Pancreas (tissue), 10 donors: Measurements from ENCODE around the gene SKAP1. TPM values are rescaled to one million over a fixed set of nuclear protein-coding genes. Genes with fewer than 3 reads are reported as not detected.

Source experiments
- ATAC-seq, 4 donors: fragments of 200-7000 bp; cut with Tn5 transposase; one replicate each; pipeline versions ENCODE4 v1.8.0 to v1.9.1; 2020; ENCODE audit warnings: mild to moderate bottlenecking in 4 of 4, moderate library complexity in 4 of 4
- DNase-seq, 6 donors: peaks; one replicate each; pipeline ENCODE4 v3.0.0-alpha.2; 2020
- FAIRE-seq: peaks from 2 replicates; lab custom pipeline; 2012; peaks lifted over from hg19 to GRCh38; lab: Jason Lieb, UNC
- H3K27ac ChIP-seq, 4 donors: fragments of 200-600 bp; sonication (generic); 1 replicate in 3 of 4; 2 replicates in 1 of 4; pipeline versions ENCODE4 v1.5.0 to v1.8.0; 2020
- H3K27me3 ChIP-seq, 4 donors: fragments of 200-600 bp; one replicate each; pipeline ENCODE4 v1.8.0; 2021
- H3K36me3 ChIP-seq, 3 donors: fragments of 200-600 bp; sonication (generic) in 1 of 3; one replicate each; pipeline versions ENCODE4 v1.5.0 to v1.8.0; 2020 to 2021
- H3K4me1 ChIP-seq, 3 donors: fragments of 200-600 bp; one replicate each; pipeline ENCODE4 v1.8.0; 2021
- H3K4me3 ChIP-seq, 4 donors: fragments of 200-600 bp; sonication (generic) in 2 of 4; one replicate each; pipeline versions ENCODE4 v1.5.0 to v1.8.0; 2020 to 2021
- H3K9me3 ChIP-seq, 4 donors: fragments of 200-600 bp; one replicate each; pipeline ENCODE4 v1.8.0; 2021
- WGBS, 2 donors: extraction: QIAGEN DNeasy Blood & Tissue Kit; methylation state at CpG; one replicate each; pipeline ENCODE4 v1.1.7; 2013; 5-methylcytosine and 5-hydroxymethylcytosine counted together
- intact Hi-C, 3 donors: fragments of 100-400 bp; cut with DNase I; formaldehyde crosslinking; loops; one replicate each; pipeline versions ENCODE4 v1.11.1 to v1.14.2; 2022
- polyA plus RNA-seq, 2 donors: library from polyadenylated mRNA; stranded (reverse); fragments of 200-250 nt; gene quantifications; one replicate each; pipeline ENCODE4 v1.2.3, GENCODE V29; 2013
- total RNA-seq, 6 donors: library from RNA; stranded (reverse); fragmentation: NEBNext Ultra II Directional in 4 of 6; extraction: Animal tissue kit (Norgen Biotek cat#: 25700) in 4 of 6; gene quantifications; one replicate each; pipeline versions ENCODE4 v1.2.1 to v1.2.4, GENCODE V29; 2021 to 2023
- TF ChIP-seq, protein P1 (sequence below), 4 donors: fragments of 200-600 bp; sonication (generic) in 3 of 4; IDR thresholded peaks; one replicate each; pipeline versions ENCODE4 v1.5.0 to v1.8.0; 2021; ENCODE audit warnings: antibody characterized with exemption in 4 of 4
- donor health status: healthy with polysubstance abuse.
- donor health status: DM: no; HTN: no; CAD: no; lungs with moderate emphysema.
- donor health status: DM: no; HTN: no; CAD: no.
- donor health status: control.
- donor health status: control.
- donor health status: Bipolar disorder and iron deficiency.
- donor health status: DM: yes; HTN: yes; CAD: no.
- donor health status: DM: no; HTN: no; CAD: no.
- donor health status: DM: no; HTN: no; CAD: no.
- donor health status: DM: yes; HTN: yes; CAD: no.

Gene SKAP1
- total and polyA plus RNA-seq, 8 donors = 0.92 to 5.2 (median 3.0) TPM

DNA sequence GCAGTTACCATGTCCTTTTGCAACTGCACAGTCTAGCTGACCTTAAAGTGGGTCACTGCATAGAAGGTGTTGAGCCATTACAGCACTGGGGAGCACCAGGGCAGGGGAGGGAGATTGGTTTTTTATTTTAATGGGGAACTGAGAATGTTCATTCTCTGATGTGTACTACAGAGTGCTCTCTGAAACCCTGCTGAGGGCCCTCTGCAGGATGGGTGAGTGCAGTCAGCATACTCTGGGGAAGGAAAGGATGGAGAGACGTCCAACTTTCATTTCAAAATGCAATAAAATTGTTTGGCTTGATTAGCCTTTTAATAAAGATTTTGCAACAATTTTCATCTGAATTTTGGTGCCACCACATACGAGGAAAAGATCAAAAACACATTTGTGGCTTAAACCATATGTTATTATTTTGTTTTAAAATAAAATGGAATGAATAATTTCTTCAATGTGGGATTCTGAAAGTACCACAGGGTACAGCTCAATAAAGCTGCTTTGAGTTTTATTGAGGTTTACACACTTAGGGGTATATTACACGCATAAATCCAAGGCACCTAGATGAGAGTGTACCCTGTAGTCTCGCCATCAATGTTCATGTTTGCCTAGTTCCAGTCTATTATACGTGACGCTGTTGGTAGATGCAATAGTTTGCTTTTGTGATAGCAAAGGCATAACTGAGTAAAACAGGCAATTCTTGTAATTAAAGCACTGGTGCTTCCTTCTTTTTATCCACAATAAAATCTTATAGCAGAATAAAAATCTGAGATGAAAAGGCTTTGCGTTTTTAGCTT is 249.0 kb downstream of the SKAP1 start:
- Histone ChIP-seq H3K4me1 (no peaks in the 10 kb centered on the region), H3K36me3 (no peaks in the 10 kb centered on the region), H3K27me3 (no peaks in the 10 kb centered on the region), H3K9me3 (no peaks in the 10 kb centered on the region), H3K27ac (no peak overlapping the region), H3K4me3 (no peak overlapping the region)
- intact Hi-C loops = no loop called here
- FAIRE-seq = no peak
- 86 to 89% methylated on average over 7 of the region's 7 CpGs for WGBS, 2 donors
- TF ChIP-seq, protein P1, sequence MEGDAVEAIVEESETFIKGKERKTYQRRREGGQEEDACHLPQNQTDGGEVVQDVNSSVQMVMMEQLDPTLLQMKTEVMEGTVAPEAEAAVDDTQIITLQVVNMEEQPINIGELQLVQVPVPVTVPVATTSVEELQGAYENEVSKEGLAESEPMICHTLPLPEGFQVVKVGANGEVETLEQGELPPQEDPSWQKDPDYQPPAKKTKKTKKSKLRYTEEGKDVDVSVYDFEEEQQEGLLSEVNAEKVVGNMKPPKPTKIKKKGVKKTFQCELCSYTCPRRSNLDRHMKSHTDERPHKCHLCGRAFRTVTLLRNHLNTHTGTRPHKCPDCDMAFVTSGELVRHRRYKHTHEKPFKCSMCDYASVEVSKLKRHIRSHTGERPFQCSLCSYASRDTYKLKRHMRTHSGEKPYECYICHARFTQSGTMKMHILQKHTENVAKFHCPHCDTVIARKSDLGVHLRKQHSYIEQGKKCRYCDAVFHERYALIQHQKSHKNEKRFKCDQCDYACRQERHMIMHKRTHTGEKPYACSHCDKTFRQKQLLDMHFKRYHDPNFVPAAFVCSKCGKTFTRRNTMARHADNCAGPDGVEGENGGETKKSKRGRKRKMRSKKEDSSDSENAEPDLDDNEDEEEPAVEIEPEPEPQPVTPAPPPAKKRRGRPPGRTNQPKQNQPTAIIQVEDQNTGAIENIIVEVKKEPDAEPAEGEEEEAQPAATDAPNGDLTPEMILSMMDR (IDR thresholded peaks at IDR 0.05) = no peak
- ATAC-seq = peak in 1 of 4 donors; percentile 39
- DNase-seq = no peak

DNA sequence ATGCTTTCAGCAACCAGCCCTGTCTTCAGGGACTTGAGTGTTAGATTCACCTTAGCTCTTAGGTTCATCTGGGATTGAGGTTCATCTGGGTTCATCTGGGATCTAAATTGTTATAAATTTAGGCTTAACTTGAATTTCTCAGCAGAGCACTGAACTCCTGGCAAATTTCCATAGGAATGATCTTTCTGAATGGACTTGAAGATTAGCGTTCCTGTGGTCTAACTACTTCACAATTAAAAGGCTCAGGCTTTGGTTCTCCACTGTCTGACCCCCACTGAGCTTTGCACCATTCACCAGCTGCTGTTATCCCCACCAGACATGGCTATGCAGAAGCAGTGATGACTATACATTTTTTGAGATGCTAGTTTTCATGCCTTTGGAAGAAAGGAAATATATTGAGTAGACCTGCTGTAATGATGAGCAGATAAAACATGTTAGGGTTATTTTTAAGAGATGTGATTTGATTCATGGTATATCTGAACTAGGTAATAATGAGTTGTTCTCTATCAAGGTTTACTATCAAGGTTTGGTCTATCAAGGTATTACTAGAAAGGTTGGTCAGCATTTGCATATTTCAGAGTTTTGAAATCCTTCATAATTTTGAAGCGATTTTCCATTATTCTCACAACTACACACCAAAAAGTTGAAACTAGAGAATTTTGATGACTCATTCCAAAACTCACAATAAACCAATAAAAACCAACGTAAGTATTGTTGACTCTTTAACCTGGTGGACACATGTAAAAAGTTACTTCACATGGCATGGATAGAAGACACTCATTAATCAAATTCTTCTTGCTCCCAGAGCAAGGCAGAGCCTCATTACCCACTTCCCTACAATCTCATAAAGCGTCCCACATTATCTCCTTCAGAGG is 250.7 kb downstream of the SKAP1 start:
- H3K4me1 ChIP-seq = no peaks in the 10 kb centered on the region
- intact Hi-C loops = no loop called here
- H3K9me3 ChIP-seq = no peaks in the 10 kb centered on the region
- no peaks in the 10 kb centered on the region for H3K27me3 ChIP-seq
- ATAC-seq (no peak), FAIRE-seq (no peak), DNase-seq (no peak)
- 81 to 85% methylated on average over 4 of the region's 4 CpGs for WGBS, 2 donors
- TF ChIP-seq, protein P1 (IDR thresholded peaks at IDR 0.05) = no peak
- no peak overlapping the region for H3K4me3 ChIP-seq
- H3K36me3 ChIP-seq = no peaks in the 10 kb centered on the region
- H3K27ac ChIP-seq = no peak overlapping the region

DNA sequence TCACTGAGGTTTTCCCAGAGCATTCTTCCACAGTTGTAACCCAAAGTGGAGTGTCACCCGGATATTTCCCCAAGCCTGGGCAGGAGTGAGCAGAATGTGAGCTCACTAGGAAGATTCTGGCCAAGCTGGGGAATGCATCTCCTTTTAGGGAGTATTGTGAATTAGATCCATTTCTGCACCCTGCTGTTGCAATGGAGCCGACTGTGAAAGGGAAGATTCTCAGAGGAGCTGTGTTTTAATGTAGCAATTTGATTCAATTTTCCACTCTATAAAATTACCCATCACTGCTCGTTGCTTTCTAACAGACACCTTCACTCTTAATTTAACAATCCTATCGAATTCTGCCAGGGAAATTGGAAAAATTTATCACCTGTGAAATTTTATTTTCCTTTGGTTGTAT is 251.7 kb downstream of the SKAP1 start:
- ATAC-seq = no peak
- no peak for FAIRE-seq
- TF ChIP-seq, protein P1 (IDR thresholded peaks at IDR 0.05) = no peak
- no peak overlapping the region for H3K4me3 ChIP-seq
- DNase-seq = no peak
- H3K27me3 ChIP-seq = no peaks in the 10 kb centered on the region
- 81 to 92% methylated on average over 4 of the region's 4 CpGs for WGBS, 2 donors
- no peaks in the 10 kb centered on the region for H3K9me3 ChIP-seq
- no peaks in the 10 kb centered on the region for H3K36me3 ChIP-seq
- H3K27ac ChIP-seq = no peak overlapping the region
- peaks cover 0 to 4% (median 0%) of the 10 kb centered on the region in 3 donors for H3K4me1 ChIP-seq
- intact Hi-C loops = no loop called here

DNA sequence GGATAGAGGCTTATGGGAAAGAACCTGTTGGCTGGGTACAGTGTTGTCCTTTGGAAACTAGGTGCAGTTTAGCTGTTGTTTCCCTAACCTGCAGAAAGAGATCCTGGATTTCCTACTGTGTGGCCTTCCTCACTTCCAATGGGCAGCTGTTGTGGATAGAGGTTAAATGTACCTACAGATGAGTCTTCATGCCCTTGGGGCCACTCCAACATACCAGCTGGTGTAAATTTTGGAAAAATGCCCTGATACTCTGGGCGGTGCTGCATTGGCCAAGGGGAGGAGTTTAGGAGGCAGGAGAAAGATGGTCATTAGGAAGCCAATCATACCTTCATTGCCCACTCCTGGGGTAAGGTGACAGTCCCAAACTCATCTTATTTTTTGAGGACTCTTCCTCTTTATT is 252.2 kb downstream of the SKAP1 start:
- Histone ChIP-seq H3K9me3 (no peaks in the 10 kb centered on the region), H3K36me3 (no peaks in the 10 kb centered on the region), H3K4me3 (no peak overlapping the region), H3K27me3 (no peaks in the 10 kb centered on the region), H3K27ac (no peak overlapping the region), H3K4me1 (peaks cover 0 to 4% (median 0%) of the 10 kb centered on the region in 3 donors)
- DNase-seq = no peak
- FAIRE-seq = no peak
- ATAC-seq = peak in 3 of 4 donors; percentile 30 to 47 (median 36)
- intact Hi-C loops = no loop called here
- 26 to 43% methylated on average over 1 of the region's 1 CpG for WGBS, 2 donors
- TF ChIP-seq, protein P1 (IDR thresholded peaks at IDR 0.05) = no peak
